ENCODE data around the gene THBS3. TPM values are rescaled to one million over a fixed set of nuclear protein-coding genes. Genes with fewer than 3 reads are reported as not detected.

THBS3 gene
- 47.4 TPM for polyA plus RNA-seq (2012; ENCODE audit: insufficient read depth, insufficient read length, low read depth)

- Histone ChIP-seq H3K27me3 (no peaks in the 10 kb centered on the region), H3K36me3 (peaks cover 7% of the 10 kb centered on the region; the same call in 1 of the 2 replicates), H3K4me3 (ENCODE audit: low read depth, low read length) (peak within 1 kb of the TSS; percentile 99), H3K4me1 (peaks cover 7% of the 10 kb centered on the region), H3K9me3 (no peaks in the 10 kb centered on the region)
- DNase-seq: peak; percentile 67
- no peak for TF ChIP-seq CTCF (IDR thresholded peaks at IDR 0.05; ENCODE audit: low read depth, low read length)
Observed at GRCh38 chr1:155207806-155208540, at the start of gene THBS3. THBS3 (minus strand) TSS chr1:155207897; CDS start chr1:155207876, 21 bp downstream.

DNA sequence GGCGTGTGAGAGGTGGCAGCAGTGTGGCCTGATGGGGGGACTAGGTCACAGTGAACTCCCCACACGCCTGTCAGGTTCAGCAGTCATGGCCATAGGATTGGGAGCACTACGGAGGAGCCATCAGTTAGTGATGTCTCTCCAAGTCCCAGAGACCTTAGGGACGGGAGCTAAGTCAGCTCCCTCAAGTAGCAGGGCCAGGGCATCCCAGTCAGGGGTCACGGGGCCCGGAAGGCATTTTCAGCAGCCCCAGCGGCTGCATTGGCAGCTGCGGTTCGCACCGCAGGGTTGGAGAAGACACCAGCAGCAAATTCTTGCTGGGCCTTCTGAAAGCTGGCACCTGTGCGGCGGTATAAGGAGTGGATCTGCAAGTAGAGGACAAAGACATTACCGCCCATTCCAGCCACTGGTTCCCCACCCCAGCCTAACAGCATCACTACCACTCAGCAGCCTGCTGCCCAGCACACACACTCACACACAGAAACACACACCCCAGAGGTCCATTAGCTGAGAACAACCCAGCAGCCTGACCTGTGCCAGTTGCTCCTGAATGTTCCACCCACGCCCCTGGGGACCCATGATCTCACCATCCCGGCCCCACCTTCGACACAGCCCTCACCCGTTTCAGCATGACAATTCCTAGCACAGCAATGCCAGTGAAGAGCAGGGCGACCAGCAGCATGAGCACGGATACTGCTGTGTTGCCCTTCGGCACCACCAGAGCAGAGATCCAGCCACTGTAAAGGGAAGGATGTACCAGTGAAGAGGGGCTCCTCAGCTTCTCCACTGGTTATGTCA, 48.6 kb upstream of the THBS3 start:
- no peaks in the 10 kb centered on the region for H3K9me3 ChIP-seq
- H3K4me1 ChIP-seq: peaks cover 3% of the 10 kb centered on the region; the same call in 1 of the 2 replicates
- H3K36me3 ChIP-seq: peaks cover 11% of the 10 kb centered on the region; the same call in 1 of the 2 replicates
- H3K4me3 ChIP-seq (ENCODE audit: low read depth, low read length): peak overlapping the region; percentile 85
- H3K27me3 ChIP-seq: no peaks in the 10 kb centered on the region
- peak; percentile 28 for DNase-seq
- no peak for TF ChIP-seq CTCF (IDR thresholded peaks at IDR 0.05; ENCODE audit: low read depth, low read length)

DNA sequence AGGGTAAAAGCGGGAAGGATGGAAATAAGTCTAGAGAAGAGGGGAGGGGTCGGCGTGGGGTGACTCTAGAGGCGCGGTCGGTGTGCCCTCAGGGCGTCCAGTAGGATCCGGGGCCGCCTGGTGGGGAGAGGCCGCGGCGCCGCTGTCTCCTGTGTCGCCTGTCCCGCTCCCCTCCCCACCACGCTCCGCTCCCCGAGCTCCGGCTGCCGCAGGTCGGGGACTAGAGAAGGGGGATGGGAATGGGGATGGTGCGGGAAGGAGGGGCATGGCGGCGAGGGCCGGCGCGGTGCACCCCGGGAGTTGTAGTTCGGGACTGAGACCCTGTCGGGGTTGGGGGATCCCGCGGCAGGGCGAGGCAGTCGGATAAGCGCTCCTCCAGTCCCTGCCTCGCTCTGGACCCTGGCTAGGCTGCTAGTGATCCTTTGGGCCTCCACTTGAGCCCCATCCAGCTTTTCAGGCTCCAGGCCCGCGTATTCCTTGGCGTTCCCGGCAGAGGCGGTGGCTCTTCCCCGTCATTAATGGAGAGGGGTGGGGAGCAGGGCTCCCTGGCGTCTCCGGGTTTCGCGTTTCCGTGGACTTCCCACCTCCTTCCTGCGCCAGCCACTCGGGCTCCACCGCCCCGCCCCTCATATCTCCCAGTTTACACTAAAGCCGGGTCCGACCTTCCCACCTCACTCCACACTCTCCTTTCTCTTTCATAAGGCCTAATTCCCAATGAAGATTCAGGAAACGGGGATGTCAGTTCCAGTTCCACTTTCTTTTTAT, 47.7 kb upstream of the THBS3 start, which contains the start of gene ENTREP3:
ENTREP3 (minus strand) TSS at position 241 of the 765 bp plus-strand sequence. CDS start 606 bp downstream, outside the sequence.
- peak; percentile 95 for DNase-seq
- no peak for TF ChIP-seq CTCF (IDR thresholded peaks at IDR 0.05; ENCODE audit: low read depth, low read length)

GRCh38 chr1:155254714-155255242, 47.1 kb upstream of the THBS3 start:
- Histone ChIP-seq H3K36me3 (peaks cover 5% of the 10 kb centered on the region; the same call in 1 of the 2 replicates), H3K4me3 (ENCODE audit: low read depth, low read length) (peak overlapping the region; percentile 85), H3K27me3 (no peaks in the 10 kb centered on the region), H3K4me1 (peaks cover 5% of the 10 kb centered on the region; the same call in 1 of the 2 replicates), H3K9me3 (no peaks in the 10 kb centered on the region)
- no peak for TF ChIP-seq CTCF (IDR thresholded peaks at IDR 0.05; ENCODE audit: low read depth, low read length)
- peak; percentile 46 for DNase-seq

More for the DNA sequence above, 47.7 kb upstream of the THBS3 start, which contains the start of gene ENTREP3:
- H3K27me3 ChIP-seq: no peaks in the 10 kb centered on the region
- no peaks in the 10 kb centered on the region for H3K9me3 ChIP-seq
- peaks cover 9% of the 10 kb centered on the region; the same call in 1 of the 2 replicates for H3K36me3 ChIP-seq
- H3K4me1 ChIP-seq: peaks cover 5% of the 10 kb centered on the region; the same call in 1 of the 2 replicates
- H3K4me3 ChIP-seq (ENCODE audit: low read depth, low read length): peak within 1 kb of the TSS; percentile 85

GRCh38 chr1:155254228-155254713, 46.6 kb upstream of the THBS3 start:
- no peaks in the 10 kb centered on the region for H3K27me3 ChIP-seq
- H3K9me3 ChIP-seq: no peaks in the 10 kb centered on the region
- H3K4me3 ChIP-seq (ENCODE audit: low read depth, low read length): peak overlapping the region; percentile 85
- no peak for DNase-seq
- peaks cover 5% of the 10 kb centered on the region; the same call in 1 of the 2 replicates for H3K4me1 ChIP-seq
- H3K36me3 ChIP-seq: peaks cover 5% of the 10 kb centered on the region; the same call in 1 of the 2 replicates
- no peak for TF ChIP-seq CTCF (IDR thresholded peaks at IDR 0.05; ENCODE audit: low read depth, low read length)
